HFF-Myc (cell line): ENCODE results near the gene ETV6.

Source experiments
- DNase-seq: peaks from one replicate; pipeline ENCODE4 v3.0.0-alpha.2; 2011; ENCODE audit warnings: low read depth; ENCODE audit errors: extremely low read depth
- H3K4me3 ChIP-seq: replicated peaks from 2 replicates; pipeline ENCODE4 v1.5.1; 2011; ENCODE audit warnings: low read depth, mild to moderate bottlenecking, control low read depth, low read length
- TF ChIP-seq, protein P1 (sequence below): IDR thresholded peaks from 2 replicates; pipeline ENCODE4 v1.5.1; 2012; ENCODE audit warnings: mild to moderate bottlenecking, low read depth, low read length, control low read depth; ENCODE audit errors: missing control alignments

Gene ETV6

DNA sequence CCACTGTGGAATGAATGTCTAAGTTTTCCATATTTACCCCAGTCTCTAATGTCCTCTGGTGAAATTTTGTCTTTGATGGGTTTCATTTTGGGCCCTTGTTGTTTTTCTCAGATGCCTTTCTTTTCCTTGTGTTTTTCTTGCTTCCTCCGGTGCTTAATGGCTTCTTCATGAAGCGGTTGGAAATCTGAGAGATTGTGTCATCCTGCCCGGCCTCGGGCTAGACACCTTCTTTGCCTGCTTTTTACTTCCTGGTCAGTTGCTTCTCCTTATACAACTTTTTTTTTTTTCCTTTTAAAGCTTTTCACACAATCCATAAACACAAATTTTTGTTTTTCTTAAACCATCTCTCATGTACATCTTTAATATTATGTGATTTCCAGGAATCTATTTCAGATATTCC lies 7.1 kb downstream of the ETV6 start:
- TF ChIP-seq, protein P1, sequence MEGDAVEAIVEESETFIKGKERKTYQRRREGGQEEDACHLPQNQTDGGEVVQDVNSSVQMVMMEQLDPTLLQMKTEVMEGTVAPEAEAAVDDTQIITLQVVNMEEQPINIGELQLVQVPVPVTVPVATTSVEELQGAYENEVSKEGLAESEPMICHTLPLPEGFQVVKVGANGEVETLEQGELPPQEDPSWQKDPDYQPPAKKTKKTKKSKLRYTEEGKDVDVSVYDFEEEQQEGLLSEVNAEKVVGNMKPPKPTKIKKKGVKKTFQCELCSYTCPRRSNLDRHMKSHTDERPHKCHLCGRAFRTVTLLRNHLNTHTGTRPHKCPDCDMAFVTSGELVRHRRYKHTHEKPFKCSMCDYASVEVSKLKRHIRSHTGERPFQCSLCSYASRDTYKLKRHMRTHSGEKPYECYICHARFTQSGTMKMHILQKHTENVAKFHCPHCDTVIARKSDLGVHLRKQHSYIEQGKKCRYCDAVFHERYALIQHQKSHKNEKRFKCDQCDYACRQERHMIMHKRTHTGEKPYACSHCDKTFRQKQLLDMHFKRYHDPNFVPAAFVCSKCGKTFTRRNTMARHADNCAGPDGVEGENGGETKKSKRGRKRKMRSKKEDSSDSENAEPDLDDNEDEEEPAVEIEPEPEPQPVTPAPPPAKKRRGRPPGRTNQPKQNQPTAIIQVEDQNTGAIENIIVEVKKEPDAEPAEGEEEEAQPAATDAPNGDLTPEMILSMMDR = no peak
- DNase-seq = no peak
- no peak overlapping the region for H3K4me3 ChIP-seq

DNA sequence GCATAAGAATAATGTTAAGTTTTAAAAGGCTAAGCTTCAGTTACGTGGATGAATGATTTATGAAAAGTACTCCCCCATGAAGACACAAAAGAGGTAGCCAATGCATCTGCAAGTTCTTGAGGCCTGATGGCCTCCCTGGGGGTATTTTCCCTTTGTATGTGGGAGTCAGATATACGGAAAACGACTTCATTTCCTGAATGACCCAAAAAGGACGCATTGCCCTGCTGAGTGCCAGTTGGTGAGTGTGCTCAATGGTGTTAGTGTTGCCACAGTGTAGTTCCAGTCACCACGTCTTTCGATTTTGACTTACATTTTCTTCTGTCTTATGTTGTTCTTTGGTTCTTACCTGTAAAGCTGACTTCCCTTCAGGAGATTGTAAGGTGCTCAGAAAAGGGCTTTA lies 8.0 kb downstream of the ETV6 start:
- H3K4me3 ChIP-seq = no peak overlapping the region
- DNase-seq = no peak
- TF ChIP-seq, protein P1 = no peak

DNA sequence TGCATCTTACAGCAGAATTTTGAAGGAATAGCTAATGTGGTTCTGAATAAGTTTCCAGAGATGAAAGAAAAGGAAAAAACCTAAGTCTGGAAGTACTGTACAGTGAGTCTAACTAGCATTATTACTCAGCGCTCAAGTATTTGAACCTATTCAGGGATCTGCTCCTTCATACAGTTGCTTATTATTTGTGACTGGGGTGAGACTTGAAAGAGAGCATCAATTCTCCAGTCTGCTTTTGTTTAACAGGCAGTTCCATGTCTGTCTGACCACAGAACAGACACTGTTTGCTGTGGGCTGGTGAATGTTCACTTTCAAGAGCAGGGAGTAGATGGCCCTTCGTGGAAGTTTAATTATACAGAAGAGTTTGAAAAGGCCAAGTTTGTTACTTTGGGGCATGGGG lies 9.3 kb downstream of the ETV6 start:
- DNase-seq = no peak
- H3K4me3 ChIP-seq = no peak overlapping the region
- TF ChIP-seq, protein P1 = no peak

DNA sequence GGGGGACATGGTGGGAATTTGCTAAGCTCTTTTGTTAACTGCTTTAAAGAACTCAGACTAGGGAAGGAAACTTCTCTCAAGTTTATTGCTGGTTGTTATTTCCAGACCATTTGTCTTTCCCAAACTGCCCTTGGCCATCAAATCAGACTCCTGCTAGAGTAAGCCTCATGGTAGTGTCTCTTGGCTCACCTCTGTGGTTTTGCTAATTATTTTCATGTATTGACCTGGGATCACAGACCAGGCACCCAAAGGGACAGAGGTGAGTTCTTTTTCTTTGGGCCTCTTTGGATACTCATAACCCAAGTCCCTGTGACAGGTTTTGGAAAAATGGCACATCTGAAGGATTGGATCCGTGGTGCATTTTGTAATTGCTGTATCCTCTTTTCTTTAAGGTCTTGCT lies 11.2 kb downstream of the ETV6 start:
- TF ChIP-seq, protein P1 = no peak
- H3K4me3 ChIP-seq = no peak overlapping the region
- DNase-seq = no peak

DNA sequence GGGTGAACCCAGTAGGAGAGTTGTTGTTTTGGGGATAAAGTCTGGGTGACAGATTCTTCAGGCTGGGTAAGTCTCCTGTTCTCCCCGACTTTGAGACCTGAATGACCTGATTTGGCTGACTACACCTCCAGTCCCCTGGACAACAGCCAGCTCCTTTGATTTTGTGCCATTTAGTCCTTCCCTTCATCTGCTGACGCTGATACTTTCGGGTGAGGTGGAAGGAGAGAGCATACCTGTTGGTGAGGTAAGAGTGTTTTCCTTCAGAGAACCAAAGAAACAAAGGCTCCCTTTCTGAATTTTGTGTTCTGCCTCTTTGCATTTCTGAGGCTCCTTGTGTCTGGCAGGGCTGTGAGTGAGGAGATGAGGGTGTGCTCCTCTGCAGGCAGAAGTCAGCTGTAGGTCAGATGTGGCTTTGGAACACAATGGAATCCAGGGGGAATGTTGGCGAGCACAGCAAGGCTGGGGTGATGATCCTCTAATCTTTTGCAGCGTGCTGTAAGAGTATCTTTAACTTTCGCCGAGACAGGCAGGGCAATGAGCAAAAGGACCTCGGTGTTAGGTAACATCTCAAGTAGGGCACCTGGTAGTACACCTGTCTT lies 12.1 kb downstream of the ETV6 start:
- TF ChIP-seq, protein P1 = no peak
- H3K4me3 ChIP-seq = no peak overlapping the region
- DNase-seq = no peak

DNA sequence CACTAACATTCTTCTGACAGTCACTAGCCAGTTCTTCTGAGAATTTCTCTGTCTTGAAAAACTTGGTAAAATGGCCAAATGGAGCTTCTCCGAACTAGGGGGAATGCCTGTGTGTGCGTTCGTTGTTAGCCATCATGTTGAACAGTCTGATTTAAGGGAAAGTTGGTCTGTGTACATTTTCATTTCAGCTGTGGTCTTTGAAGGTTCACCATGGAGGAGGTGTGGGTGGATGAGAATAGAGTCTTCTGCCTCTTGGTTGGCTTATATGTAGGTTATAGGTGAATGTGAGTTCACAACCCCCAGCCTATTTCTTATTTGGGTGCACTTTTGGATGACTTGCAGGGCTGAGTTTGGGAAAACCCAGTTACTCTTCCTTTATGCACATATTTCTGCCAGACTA lies 12.9 kb downstream of the ETV6 start:
- no peak overlapping the region for H3K4me3 ChIP-seq
- no peak for DNase-seq
- TF ChIP-seq, protein P1 = no peak

DNA sequence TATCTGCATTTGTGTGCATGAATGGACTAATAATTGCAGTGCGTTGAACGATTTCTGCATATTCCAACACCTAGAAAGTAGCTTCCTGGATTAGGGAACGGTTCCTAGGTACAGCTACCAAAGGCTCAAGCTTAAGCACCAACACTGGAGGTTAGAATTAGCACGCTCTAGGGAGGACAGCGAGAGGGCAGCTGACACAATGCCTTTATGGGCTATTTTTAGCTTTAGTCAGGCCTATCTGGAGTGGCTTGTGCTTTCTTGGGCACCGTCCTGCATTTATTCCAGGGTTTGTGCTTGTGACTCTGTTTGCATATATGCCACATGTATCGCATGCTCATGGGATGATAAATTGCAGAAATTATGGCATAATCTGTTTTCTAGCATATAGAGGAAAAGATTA lies 13.7 kb downstream of the ETV6 start:
- DNase-seq = no peak
- H3K4me3 ChIP-seq = no peak overlapping the region
- TF ChIP-seq, protein P1 = no peak
